ENCODE results near the gene STRN4.

- no peak for TF ChIP-seq CTCF (IDR thresholded peaks at IDR 0.05)
- no peak for TF ChIP-seq POLR2A (IDR thresholded peaks at IDR 0.05)
- TF ChIP-seq POLR2AphosphoS5 (IDR thresholded peaks at IDR 0.05), result no peak
- TF ChIP-seq EP300 (IDR thresholded peaks at IDR 0.05; ENCODE audit: low read depth), result no peak
Measured at GRCh38 chr19:46710687-46711086, 35.6 kb downstream of the STRN4 start.
